OCI-LY3 (cell line): ENCODE results near the gene RUSC2.
"Not testable (repeated sequence)": the region's sequence is repeated elsewhere in the genome, so short reads cannot be mapped to it uniquely, and the experiment has no call there.

Experiments used
- H2AFZ ChIP-seq: fragments of 200-600, 300-600 bp; shearing (Covaris generic); 2 replicates; pipeline ENCODE4 v1.6.0; 2014; ENCODE audit warnings: antibody characterized with exemption, low read depth, low read length
- H3K27ac ChIP-seq: fragments of 200-600, 300-600 bp; sonication (generic); 2 replicates; pipeline ENCODE4 v1.5.1; 2014; ENCODE audit warnings: mild to moderate bottlenecking, low read length, moderate library complexity, mixed read lengths
- H3K27me3 ChIP-seq: fragments of 200-600, 300-600 bp; sonication (generic); 2 replicates; pipeline ENCODE4 v1.6.1; 2014; ENCODE audit warnings: low read depth, low read length, mixed read lengths
- H3K36me3 ChIP-seq: fragments of 200-600, 300-600 bp; sonication (generic); replicated peaks from 2 replicates; pipeline ENCODE3; 2014; ENCODE audit warnings: low read depth, low read length, mixed read lengths
- H3K4me1 ChIP-seq: fragments of 300-600, 200-600 bp; sonication (generic); 2 replicates; pipeline ENCODE4 v1.6.1; 2014; ENCODE audit warnings: low read length, mixed read lengths
- H3K4me2 ChIP-seq: fragments of 200-600, 300-600 bp; sonication (generic); 2 replicates; pipeline ENCODE4 v1.6.1; 2014; ENCODE audit warnings: low read length, mixed read lengths
- H3K4me3 ChIP-seq: fragments of 300-600, 200-600 bp; sonication (generic); 2 replicates; pipeline ENCODE4 v1.5.1; 2014; ENCODE audit warnings: antibody characterized with exemption, mild to moderate bottlenecking, low read length, moderate library complexity
- H3K79me2 ChIP-seq: fragments of 300-600, 200-600 bp; shearing (Covaris generic); 2 replicates; pipeline ENCODE4 v1.6.1; 2014; ENCODE audit warnings: mild to moderate bottlenecking, low read length, mixed read lengths
- H3K9ac ChIP-seq: fragments of 300-600, 200-600 bp; shearing (Covaris generic); 2 replicates; pipeline ENCODE4 v1.6.0; 2014; ENCODE audit warnings: mild to moderate bottlenecking, low read length, moderate library complexity
- H3K9me3 ChIP-seq: fragments of 200-600, 300-600 bp; shearing (Covaris generic); 2 replicates; pipeline ENCODE4 v1.6.1; 2014; ENCODE audit warnings: low read length, mixed read lengths; ENCODE audit not compliant: insufficient read depth
- H4K20me1 ChIP-seq: fragments of 200-600, 300-600 bp; sonication (generic); 2 replicates; pipeline ENCODE4 v1.6.1; 2016; ENCODE audit warnings: low read length, mixed read lengths; ENCODE audit not compliant: insufficient read depth
- CTCF ChIP-seq: fragments of 200-600, 300-600 bp; sonication (generic); IDR thresholded peaks from 2 replicates; pipeline ENCODE4 v1.5.1; 2014; ENCODE audit warnings: antibody characterized with exemption, low read length, low read depth
- EZH2phosphoT487 ChIP-seq: fragments of 200-600 bp; shearing (Covaris generic); IDR thresholded peaks from 2 replicates; pipeline ENCODE4 v1.6.1; 2018; ENCODE audit warnings: antibody characterized with exemption, mixed run types, low read depth

RUSC2 gene

GRCh38 chr9:35488566-35489312 is 1.2 kb upstream of the RUSC2 start:
- Histone ChIP-seq H3K27me3 (no peaks in the 10 kb centered on the region), H3K4me2 (peak overlapping the region; percentile 72), H3K36me3 (no peaks in the 10 kb centered on the region), H3K4me1 (peaks cover 18% of the 10 kb centered on the region), H3K4me3 (peak overlapping the region; percentile 90), H3K79me2 (no peaks in the 10 kb centered on the region), H3K27ac (peak overlapping the region; percentile 39; the same call in 1 of the 2 replicates), H2AFZ (peak overlapping the region; percentile 98), H3K9ac (peak overlapping the region; percentile 86), H4K20me1 (no peaks in the 10 kb centered on the region), H3K9me3 (no peaks in the 10 kb centered on the region)
- TF ChIP-seq CTCF = no peak
- no peak for TF ChIP-seq EZH2phosphoT487

GRCh38 chr9:35490155-35490909 is 421 bp downstream of the RUSC2 start:
- Histone ChIP-seq H3K79me2 (no peaks in the 10 kb centered on the region), H2AFZ (peak overlapping the region; percentile 98)

GRCh38 chr9:35490910-35491465 is 1.1 kb downstream of the RUSC2 start:
- Histone ChIP-seq H3K4me1 (peaks cover 26% of the 10 kb centered on the region), H3K4me2 (peak overlapping the region; percentile 72), H4K20me1 (no peaks in the 10 kb centered on the region), H3K4me3 (peak overlapping the region; percentile 90; the same call in 1 of the 2 replicates), H3K9me3 (no peaks in the 10 kb centered on the region), H3K36me3 (no peaks in the 10 kb centered on the region), H3K27ac (no peak overlapping the region), H3K79me2 (no peaks in the 10 kb centered on the region), H2AFZ (no peak overlapping the region), H3K27me3 (no peaks in the 10 kb centered on the region), H3K9ac (no peak overlapping the region)
- TF ChIP-seq EZH2phosphoT487 (no peak), CTCF (no peak)

More at GRCh38 chr9:35490155-35490909, 421 bp downstream of the RUSC2 start:
- Histone ChIP-seq H3K36me3 (no peaks in the 10 kb centered on the region), H3K27me3 (no peaks in the 10 kb centered on the region), H3K9ac (peak overlapping the region; percentile 86), H4K20me1 (no peaks in the 10 kb centered on the region), H3K4me1 (peaks cover 20% of the 10 kb centered on the region), H3K27ac (no peak overlapping the region), H3K4me3 (peak overlapping the region; percentile 90), H3K9me3 (no peaks in the 10 kb centered on the region), H3K4me2 (peak overlapping the region; percentile 72)
- TF ChIP-seq CTCF (no peak), EZH2phosphoT487 (no peak)

- not testable (repeated sequence) for H3K4me2 ChIP-seq, H4K20me1 ChIP-seq, H3K9me3 ChIP-seq, H3K4me3 ChIP-seq, H3K27ac ChIP-seq, H3K9ac ChIP-seq, H2AFZ ChIP-seq, H3K36me3 ChIP-seq, H3K79me2 ChIP-seq, H3K27me3 ChIP-seq
- H3K4me1 ChIP-seq = peaks cover 28% of the 10 kb centered on the region
Observed at GRCh38 chr9:35493119-35493518, 3.2 kb downstream of the RUSC2 start.
